Activated CD4-positive, alpha-beta T cell treated with anti-CD3 and anti-CD28 coated beads, Interleukin-10, Interleukin-2, amounts not matched to agents 100 ng/mL and 50 ng/mL, durations not matched to agents 16 hours and 8 hours (primary cell): ENCODE data around the gene TOX2.

Experiments
- DNase-seq: peaks from one replicate; pipeline ENCODE4 v3.0.0-alpha.2; 2020

TOX2 gene

GRCh38 chr20:43960231-43960630 lies 45.6 kb downstream of the TOX2 start:
- no peak for DNase-seq

DNA sequence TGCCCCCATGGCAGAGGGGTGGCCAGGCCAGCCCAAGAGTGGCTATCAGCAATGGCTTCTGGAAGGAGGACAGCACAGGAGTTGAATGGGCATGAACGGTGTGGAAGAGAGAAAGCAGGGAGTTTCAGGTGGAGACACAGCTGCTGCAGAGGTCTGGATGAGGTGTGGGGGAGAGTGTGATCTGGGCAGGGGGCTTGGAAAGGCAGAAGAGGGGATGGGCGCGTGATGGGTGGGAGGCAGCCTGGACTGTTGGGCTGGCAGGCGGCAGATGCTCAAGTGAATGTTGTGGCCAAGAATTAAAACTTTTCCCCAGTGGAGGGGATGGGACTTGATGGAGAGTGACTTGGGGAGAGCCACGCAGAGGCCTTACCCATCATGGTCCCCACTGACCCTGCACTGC lies 46.5 kb downstream of the TOX2 start:
- no peak for DNase-seq

DNA sequence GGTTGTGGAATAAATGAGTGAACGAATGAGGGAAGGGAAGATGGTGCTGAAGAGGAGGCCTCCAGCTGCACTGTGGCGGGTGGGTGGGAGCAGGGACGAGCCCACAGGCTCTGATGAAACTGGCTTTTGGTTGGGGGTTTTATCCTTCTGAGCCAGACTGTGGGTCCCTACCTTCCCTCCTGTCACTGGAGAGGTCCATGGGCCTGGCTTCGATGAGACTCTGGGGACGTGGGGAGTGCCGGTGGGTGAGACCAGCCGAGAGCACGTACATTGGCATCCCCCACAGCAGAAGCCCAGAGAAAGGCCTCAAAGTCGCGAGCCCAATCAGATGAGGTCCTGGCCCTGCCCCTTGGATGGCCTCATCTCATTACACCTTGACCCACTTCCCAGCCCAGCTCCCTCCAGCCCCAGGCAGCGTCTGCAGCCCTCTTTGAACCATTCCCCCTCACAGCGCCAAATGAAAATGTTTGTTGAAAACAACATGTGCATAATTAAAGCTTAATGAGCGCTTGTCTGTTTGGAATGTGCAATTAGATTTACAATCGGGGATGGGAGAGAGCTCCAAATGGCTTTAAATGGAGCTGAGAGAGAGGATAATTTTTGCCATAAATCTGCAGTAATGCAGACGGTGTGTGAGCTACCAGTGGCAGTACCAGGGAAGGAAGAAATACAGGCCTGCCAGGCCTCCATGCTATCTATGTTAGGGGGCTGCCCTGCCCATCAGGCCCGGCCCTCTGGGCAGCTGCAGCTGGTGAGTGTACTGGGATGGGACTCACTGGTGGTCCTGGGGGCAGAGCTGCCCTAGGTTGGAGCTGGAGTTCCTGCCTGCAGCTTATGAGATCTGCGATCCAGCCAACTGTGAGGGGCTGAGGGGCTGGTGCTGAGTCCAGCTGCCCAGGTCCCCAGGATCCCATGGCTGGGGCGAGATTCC lies 47.2 kb downstream of the TOX2 start:
- DNase-seq, result no peak

- no peak for DNase-seq
Observed at GRCh38 chr20:43962530-43962929, 47.9 kb downstream of the TOX2 start.

DNA sequence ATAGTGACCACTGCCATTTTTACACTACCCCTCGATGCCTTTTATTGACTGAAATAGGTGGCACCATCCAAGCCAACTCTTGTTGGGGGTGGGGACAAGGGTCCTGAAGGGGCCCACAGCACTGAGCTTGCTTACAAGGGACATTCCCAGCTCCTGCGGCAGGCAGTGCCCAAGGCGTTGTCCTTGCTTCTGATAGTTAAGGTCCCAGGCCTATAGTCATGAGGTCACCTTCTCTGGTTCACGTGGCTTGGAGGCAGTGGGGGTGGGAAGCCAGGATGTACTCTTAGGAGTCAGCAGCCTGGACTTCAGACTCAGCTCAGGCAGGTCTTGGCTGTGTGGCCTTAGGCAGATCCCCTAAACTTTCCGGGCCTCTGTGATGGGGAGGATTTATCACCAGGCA lies 48.6 kb downstream of the TOX2 start:
- no peak for DNase-seq

DNA sequence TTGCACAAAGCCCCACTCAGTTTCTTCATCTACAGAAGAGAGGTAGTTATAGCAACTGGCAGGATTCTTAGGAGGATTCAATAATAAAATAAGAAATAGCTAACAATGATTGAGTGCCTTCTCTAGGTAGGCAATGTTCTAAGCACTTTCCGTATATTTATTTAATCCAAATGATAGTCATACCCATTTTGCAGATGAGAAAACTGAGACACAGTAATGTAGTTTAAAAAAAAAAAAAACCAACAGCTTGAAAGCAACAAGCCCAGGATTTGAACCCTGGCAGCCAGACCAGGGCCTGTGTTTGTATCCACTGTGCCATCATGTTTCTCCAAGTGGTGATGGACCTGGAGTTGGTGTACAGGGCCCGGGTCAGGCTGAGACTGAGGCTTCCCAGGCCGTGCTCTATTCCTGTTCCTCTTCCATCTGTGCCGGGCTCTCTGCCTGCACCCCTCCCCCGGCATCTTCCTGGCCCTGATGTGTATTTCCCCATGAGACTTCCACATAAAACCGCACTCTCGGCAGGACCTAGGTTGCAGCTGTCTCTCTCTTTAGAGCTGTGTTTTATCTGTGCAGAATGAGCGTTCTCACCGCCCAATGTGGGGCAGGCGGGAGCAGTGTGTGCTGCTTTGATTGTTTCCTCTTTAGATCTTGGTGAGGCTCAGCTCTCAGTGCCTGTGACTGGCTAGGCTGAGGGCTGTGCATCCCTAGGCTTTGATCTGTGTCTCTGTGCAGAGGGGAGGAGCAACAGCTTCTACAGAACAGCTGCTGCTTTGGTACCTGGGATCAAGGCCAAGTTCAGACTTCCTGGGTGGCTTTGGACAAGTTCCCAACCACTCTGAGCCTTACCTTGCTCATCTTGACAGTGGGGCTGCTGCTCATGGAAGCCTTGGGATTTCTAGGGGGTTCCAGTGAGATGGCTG lies 49.5 kb downstream of the TOX2 start:
- DNase-seq, result peak; percentile 39

GRCh38 chr20:43968341-43969000 lies 53.8 kb downstream of the TOX2 start:
- no peak for DNase-seq

GRCh38 chr20:43969028-43969447 lies 54.4 kb downstream of the TOX2 start:
- no peak for DNase-seq

DNA sequence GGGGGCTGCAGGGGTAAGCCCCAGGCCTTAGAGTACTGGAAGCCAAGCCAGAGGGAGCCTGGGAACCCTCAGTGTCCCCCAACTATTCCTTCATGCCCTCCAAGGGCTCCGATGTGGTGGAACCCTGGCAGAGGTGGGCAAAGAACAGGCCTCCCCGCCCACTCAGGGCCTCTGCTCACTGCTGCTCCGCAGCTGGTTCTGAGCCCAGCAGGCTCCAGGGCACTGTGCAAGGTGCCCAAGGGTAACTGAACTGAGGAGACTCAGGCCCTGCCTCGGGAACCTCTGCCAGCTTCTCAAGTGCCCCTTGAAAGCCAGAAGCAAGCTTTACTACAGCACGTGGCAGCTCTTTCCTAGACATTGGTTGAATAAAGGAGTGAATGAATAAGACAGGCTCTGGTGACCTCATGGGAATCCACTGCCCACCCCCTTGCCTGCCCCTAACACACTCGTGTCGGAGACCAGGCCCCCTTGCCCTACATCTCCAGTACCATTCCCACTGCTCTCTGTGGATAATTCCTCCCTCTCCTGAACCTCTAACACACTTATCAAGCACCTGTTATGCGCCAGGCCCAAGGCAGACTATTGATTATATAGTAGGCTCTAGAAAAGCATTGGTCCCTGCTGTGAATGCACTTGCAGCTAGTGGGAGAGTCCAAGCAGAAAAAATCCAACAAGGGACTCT lies 55.0 kb downstream of the TOX2 start:
- no peak for DNase-seq

DNA sequence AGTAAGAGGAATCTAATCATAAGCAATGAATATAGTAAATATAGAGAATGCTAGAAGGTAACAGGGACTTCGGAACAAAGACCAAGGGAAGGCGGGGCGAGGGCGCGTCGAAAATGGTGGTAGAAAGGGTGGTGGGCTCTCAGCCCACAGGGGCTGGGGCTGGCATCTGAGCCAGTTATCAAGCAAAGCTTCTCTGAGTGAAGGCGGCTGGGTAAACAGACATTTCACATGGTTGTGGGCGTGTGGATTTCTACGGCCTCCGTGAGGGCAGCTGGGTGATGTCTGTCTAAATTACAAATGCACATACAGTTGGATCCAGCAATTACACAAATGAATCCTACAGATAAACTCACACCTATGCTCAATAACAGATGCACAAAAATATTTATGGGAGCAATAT lies 56.6 kb downstream of the TOX2 start:
- DNase-seq, result no peak

DNA sequence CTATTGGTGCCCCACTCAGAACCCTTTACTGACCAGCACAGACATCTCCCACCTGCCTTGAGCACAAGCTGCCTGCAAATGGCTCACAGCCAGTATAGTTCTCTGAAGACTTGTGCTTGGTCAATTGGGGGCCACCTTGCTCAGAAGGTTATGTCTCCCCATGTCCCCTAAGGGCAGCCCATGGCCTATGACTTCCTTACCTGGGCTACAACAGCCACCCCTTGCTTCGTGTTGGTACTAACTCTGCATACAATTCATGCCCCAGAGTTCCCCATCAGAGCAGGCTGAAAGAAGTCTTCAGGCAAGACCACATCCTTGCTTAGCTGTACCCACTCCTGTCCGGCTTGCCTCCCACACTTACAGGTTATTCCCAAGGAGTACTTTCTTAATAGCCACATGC lies 57.4 kb downstream of the TOX2 start:
- no peak for DNase-seq

GRCh38 chr20:43972692-43973091 lies 58.0 kb downstream of the TOX2 start:
- DNase-seq, result no peak

DNA sequence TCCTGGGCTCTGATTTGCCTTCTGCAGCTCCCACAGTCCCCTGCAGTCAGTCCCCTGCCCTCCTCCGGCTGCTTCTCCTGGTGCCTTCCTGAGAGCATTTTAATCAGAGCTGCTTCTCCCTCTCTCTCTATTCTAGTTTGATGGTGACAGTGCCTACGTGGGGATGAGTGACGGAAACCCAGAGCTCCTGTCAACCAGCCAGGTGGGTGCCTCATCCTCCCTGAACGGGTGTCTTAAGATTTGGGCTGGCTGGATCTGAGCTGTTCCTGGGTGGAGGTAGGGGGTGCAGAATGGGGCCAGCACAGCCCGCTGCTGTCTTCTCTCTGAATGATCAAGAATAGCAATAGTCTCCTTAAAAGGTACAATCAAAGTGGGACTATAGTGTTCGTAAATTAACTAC lies 58.6 kb downstream of the TOX2 start:
- no peak for DNase-seq

GRCh38 chr20:43973671-43974450 lies 59.2 kb downstream of the TOX2 start:
- DNase-seq, result no peak

GRCh38 chr20:43974695-43975094 lies 60.0 kb downstream of the TOX2 start:
- DNase-seq, result no peak

DNA sequence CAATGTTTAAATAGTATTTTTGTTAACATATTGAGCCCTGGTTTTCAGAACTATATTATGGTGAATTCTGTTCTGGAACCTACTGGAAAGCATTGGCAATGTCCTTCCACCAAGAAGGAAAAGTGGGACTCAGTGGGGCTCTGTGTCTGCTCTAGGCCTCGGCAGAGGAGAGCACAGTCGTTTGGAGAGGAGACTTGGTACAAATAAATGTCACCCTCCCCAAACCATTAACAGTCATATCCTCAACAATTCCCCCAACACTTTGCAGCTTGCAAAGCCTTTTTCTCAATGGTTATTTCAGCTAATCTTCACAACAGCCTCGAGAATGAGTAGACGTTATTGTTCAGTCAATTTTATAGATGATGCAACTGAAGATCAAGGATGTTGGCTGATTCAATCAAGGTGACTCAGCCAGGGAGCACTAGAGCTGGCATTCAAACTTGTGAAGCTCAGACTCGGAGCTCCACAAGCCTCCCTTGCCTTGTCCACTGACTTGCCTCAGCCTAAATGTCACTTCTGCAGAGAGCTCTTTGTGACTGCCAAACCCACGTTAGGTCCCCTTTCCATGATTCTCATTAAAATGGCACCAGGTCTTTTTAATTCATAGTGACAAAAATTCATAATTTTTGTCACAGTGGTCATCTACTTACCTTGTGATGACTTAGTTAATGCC lies 60.6 kb downstream of the TOX2 start:
- DNase-seq, result peak; percentile 50

- DNase-seq, result no peak
Observed at GRCh38 chr20:43976547-43976946, 61.9 kb downstream of the TOX2 start.

GRCh38 chr20:43977252-43977651 lies 62.6 kb downstream of the TOX2 start:
- no peak for DNase-seq

- no peak for DNase-seq
Observed at GRCh38 chr20:43977962-43978361, 63.3 kb downstream of the TOX2 start.

DNA sequence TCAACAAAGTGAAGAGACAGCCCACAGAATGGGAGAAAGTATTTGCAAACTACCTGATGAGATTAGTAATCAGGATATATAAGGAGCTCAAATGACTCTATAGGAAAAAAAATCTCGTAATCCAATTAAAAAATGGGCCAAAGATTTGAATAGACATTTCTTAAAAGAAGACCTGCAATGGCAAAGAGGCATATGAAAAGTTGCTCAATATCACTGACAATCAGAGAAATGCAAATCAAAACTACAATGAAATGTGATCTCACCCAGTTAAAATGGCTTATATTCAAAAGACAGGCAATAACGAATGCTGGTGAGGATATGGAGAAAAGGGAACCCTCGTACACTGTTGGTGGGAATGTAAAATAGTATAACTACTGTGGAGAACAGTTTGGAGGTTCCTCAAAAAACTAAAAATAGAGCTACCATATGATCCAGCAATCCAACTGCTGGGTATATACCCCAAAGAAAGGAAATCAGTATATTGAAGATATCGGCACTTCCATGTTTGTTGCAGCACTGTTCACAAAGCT lies 65.0 kb downstream of the TOX2 start:
- DNase-seq, result no peak

- DNase-seq, result no peak
Observed at GRCh38 chr20:43981540-43981939, 66.9 kb downstream of the TOX2 start.
